Measurements from ENCODE around the gene GSTT2. TPM values are rescaled to one million over a fixed set of nuclear protein-coding genes. Genes with fewer than 3 reads are reported as not detected.

The GSTT2 gene
- total and polyA plus RNA-seq, 2 experiments from 2014 or later, result 0.44 TPM; not detected in 1

GRCh38 chr22:23970201-23970641 lies 9.7 kb upstream of the GSTT2 start:
- Histone ChIP-seq H3F3A (replicated peaks; ENCODE audit: low read depth) (0 out of 2 replicates have a peak, but pooled peaks cover 5% of the 10 kb centered on the region), H3K36me3 (ENCODE audit: insufficient read depth) (no peaks in the 10 kb centered on the region), H2AFZ (no peak overlapping the region), H3K79me2 (replicated peaks; ENCODE audit: insufficient read depth) (peaks cover 5% of the 10 kb centered on the region; the same call in 1 of the 2 replicates), H4K20me1 (replicated peaks; ENCODE audit: insufficient read depth) (no peaks in the 10 kb centered on the region; the same call in 1 of the 2 replicates), H3K27ac (ENCODE audit: low read depth) (no peak overlapping the region), H3K4me3 (no peak overlapping the region), H3K4me1 (ENCODE audit: insufficient read depth) (no peaks in the 10 kb centered on the region), H3K27me3 (ENCODE audit: insufficient read depth) (no peaks in the 10 kb centered on the region), H3K9me2 (ENCODE audit: insufficient read depth) (no peaks in the 10 kb centered on the region), H3K4me2 (no peak overlapping the region)
- Mint-ChIP-seq H3K27me3 (ENCODE audit: insufficient read depth, low read depth, poor library complexity) (peaks cover 2% of the 10 kb centered on the region), H3K4me1 (no peaks in the 10 kb centered on the region), H3K9me3 (no peaks in the 10 kb centered on the region; the same call in 2 of the 3 replicates), H3K36me3 (ENCODE audit: low read depth) (peaks cover 30% of the 10 kb centered on the region), H3K4me3 (no peak overlapping the region), H3K27ac (no peak overlapping the region)
- ATAC-seq (no peak), DNase-seq (ENCODE audit: low spot score) (no peak)
- TF ChIP-seq EZH2 (IDR thresholded peaks at IDR 0.05; ENCODE audit: low read depth, unreplicated experiment), result no peak
- TF ChIP-seq ZNF462 (CRISPR knock-in tag; IDR thresholded peaks at IDR 0.05), result no peak
- TF ChIP-seq JUNB (IDR thresholded peaks at IDR 0.05; ENCODE audit: unreplicated experiment), result no peak
- no peak for TF ChIP-seq NANOG (IDR thresholded peaks at IDR 0.05; ENCODE audit: borderline replicate concordance)
- TF ChIP-seq REST (IDR thresholded peaks at IDR 0.05; ENCODE audit: unreplicated experiment), result no peak
- TF ChIP-seq CTCF (conservative IDR thresholded peaks at IDR 0.05; ENCODE audit: low read depth in 2 of 2), result no peak
- no peak for TF ChIP-seq ETS1 (IDR thresholded peaks at IDR 0.05)
- no peak for TF ChIP-seq CREB1 (CRISPR knock-in tag; IDR thresholded peaks at IDR 0.05; ENCODE audit: low read depth)

All from GM23338 (cell line).